Loucy (cell line): ENCODE data around the gene SMOC2.

ENCODE experiments used
- H2AFZ ChIP-seq: fragments of 200-600 bp; sonication (generic); 2 replicates; pipeline ENCODE4 v1.6.0; 2016; ENCODE audit warnings: antibody characterized with exemption, mild to moderate bottlenecking, low read length, moderate library complexity
- H3F3A ChIP-seq: fragments of 200-600 bp; 2 replicates; pipeline ENCODE4 v1.6.0; 2016; ENCODE audit warnings: antibody characterized with exemption, low read depth, mild to moderate bottlenecking
- H3K27me3 ChIP-seq: fragments of 200-600 bp; sonication (generic); 2 replicates; pipeline ENCODE4 v1.6.1; 2014; ENCODE audit warnings: low read length, mild to moderate bottlenecking; ENCODE audit not compliant: insufficient read depth, poor library complexity, severe bottlenecking
- H3K36me3 ChIP-seq: fragments of 200-600 bp; sonication (generic); 2 replicates; pipeline ENCODE4 v1.6.1; 2016; ENCODE audit warnings: low read length; ENCODE audit not compliant: insufficient read depth
- H3K4me1 ChIP-seq: fragments of 200-600 bp; sonication (generic); 2 replicates; pipeline ENCODE4 v1.5.1; 2014; ENCODE audit warnings: low read length, mild to moderate bottlenecking; ENCODE audit not compliant: insufficient read depth, poor library complexity, severe bottlenecking
- H3K4me2 ChIP-seq: fragments of 200-600 bp; sonication (generic); 2 replicates; pipeline ENCODE4 v1.6.0; 2014; ENCODE audit warnings: antibody characterized with exemption, low read length, low read depth, mild to moderate bottlenecking; ENCODE audit not compliant: poor library complexity, severe bottlenecking
- H3K4me3 ChIP-seq: fragments of 200-600 bp; sonication (generic); 2 replicates; pipeline ENCODE4 v1.5.1; 2014; ENCODE audit warnings: low read length, mild to moderate bottlenecking, mixed read lengths; ENCODE audit not compliant: poor library complexity, severe bottlenecking
- H3K79me2 ChIP-seq: fragments of 200-600 bp; sonication (generic); 2 replicates; pipeline ENCODE4 v1.6.1; 2014; ENCODE audit warnings: low read length; ENCODE audit not compliant: insufficient read depth
- H3K9ac ChIP-seq: fragments of 200-600 bp; sonication (generic); 2 replicates; pipeline ENCODE4 v1.6.0; 2014; ENCODE audit warnings: mild to moderate bottlenecking, low read depth, low read length, moderate library complexity; ENCODE audit not compliant: poor library complexity, severe bottlenecking
- H3K9me2 ChIP-seq: fragments of 200-600 bp; sonication (generic); replicated peaks from 2 replicates; pipeline ENCODE4 v1.6.1; 2016; ENCODE audit warnings: low read depth, low read length, mixed read lengths
- H3K9me3 ChIP-seq: fragments of 200-600 bp; sonication (generic); 2 replicates; pipeline ENCODE4 v1.6.1; 2014; ENCODE audit warnings: mild to moderate bottlenecking, antibody characterized with exemption, low read length, low read depth; ENCODE audit not compliant: insufficient read depth
- H4K20me1 ChIP-seq: fragments of 200-600 bp; sonication (generic); 2 replicates; pipeline ENCODE4 v1.6.0; 2014; ENCODE audit warnings: antibody characterized with exemption, low read length, mild to moderate bottlenecking; ENCODE audit not compliant: insufficient read depth, poor library complexity, severe bottlenecking
- CTCF ChIP-seq: fragments of 200-600 bp; sonication (generic); conservative IDR thresholded peaks from 2 replicates; pipeline ENCODE4 v1.5.1; 2014; ENCODE audit warnings: mild to moderate bottlenecking, antibody characterized with exemption, low read length
- EZH2phosphoT487 ChIP-seq: fragments of 200-600 bp; IDR thresholded peaks from 2 replicates; pipeline ENCODE4 v1.6.1; 2018; ENCODE audit warnings: antibody characterized with exemption, mild to moderate bottlenecking, moderate library complexity, borderline replicate concordance

Gene SMOC2

GRCh38 chr6:168715643-168716481, 274.9 kb downstream of the SMOC2 start:
- Histone ChIP-seq H3K4me3 (no peak overlapping the region), H3F3A (no peaks in the 10 kb centered on the region), H3K36me3 (no peaks in the 10 kb centered on the region), H3K4me2 (no peak overlapping the region), H3K79me2 (no peaks in the 10 kb centered on the region), H4K20me1 (no peaks in the 10 kb centered on the region), H2AFZ (no peak overlapping the region), H3K9me2 (no peaks in the 10 kb centered on the region), H3K27me3 (no peaks in the 10 kb centered on the region), H3K9ac (no peak overlapping the region), H3K9me3 (peaks cover 10% of the 10 kb centered on the region; the same call in 1 of the 2 replicates), H3K4me1 (no peaks in the 10 kb centered on the region)
- no peak for TF ChIP-seq CTCF
- TF ChIP-seq EZH2phosphoT487 = no peak

DNA sequence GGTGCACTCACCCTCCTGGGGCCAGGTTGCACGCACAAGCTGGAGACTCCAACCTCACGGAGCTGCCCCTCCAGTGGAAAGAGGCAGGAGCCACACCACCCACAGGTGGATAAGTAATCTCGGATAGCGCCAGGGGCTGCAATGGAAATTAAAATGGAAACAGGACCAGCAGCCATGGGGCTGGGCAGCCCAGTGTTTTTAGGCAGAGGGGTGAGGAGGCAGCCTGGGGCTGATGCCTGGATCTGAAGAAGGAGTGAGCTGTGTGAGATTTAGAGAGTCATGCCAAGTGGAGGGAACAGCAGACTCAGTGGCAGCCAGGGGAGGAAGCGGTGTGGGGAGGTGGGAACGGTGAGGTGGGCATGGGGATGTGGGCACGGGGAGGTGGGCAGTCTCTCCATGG, 275.6 kb downstream of the SMOC2 start:
- H3K79me2 ChIP-seq = no peaks in the 10 kb centered on the region
- H3K9me3 ChIP-seq = peaks cover 10% of the 10 kb centered on the region; the same call in 1 of the 2 replicates
- no peaks in the 10 kb centered on the region for H3K4me1 ChIP-seq
- no peak overlapping the region for H2AFZ ChIP-seq
- H3F3A ChIP-seq = no peaks in the 10 kb centered on the region
- TF ChIP-seq EZH2phosphoT487 (no peak), CTCF (no peak)
- H3K4me2 ChIP-seq = no peak overlapping the region
- H4K20me1 ChIP-seq = no peaks in the 10 kb centered on the region
- H3K36me3 ChIP-seq = no peaks in the 10 kb centered on the region
- no peaks in the 10 kb centered on the region for H3K27me3 ChIP-seq
- H3K4me3 ChIP-seq = no peak overlapping the region
- H3K9ac ChIP-seq = no peak overlapping the region
- H3K9me2 ChIP-seq = no peaks in the 10 kb centered on the region

- Histone ChIP-seq H3K79me2 (no peaks in the 10 kb centered on the region), H3K9ac (no peak overlapping the region), H3K4me2 (no peak overlapping the region), H3K36me3 (no peaks in the 10 kb centered on the region), H3K4me3 (no peak overlapping the region), H3K27me3 (no peaks in the 10 kb centered on the region), H3F3A (no peaks in the 10 kb centered on the region), H3K9me3 (peaks cover 9% of the 10 kb centered on the region; the same call in 1 of the 2 replicates), H2AFZ (no peak overlapping the region), H3K9me2 (no peaks in the 10 kb centered on the region), H4K20me1 (no peaks in the 10 kb centered on the region), H3K4me1 (no peaks in the 10 kb centered on the region)
- no peak for TF ChIP-seq CTCF
- no peak for TF ChIP-seq EZH2phosphoT487
These were observed 276.5 kb downstream of the SMOC2 start for GRCh38 chr6:168717491-168717890.
